ENCODE measurements around the gene GALNT1. TPM values are rescaled to one million over a fixed set of nuclear protein-coding genes. Genes with fewer than 3 reads are reported as not detected.

Gene GALNT1
- total RNA-seq, 1 donor from 2014 or later, result 270 TPM

DNA sequence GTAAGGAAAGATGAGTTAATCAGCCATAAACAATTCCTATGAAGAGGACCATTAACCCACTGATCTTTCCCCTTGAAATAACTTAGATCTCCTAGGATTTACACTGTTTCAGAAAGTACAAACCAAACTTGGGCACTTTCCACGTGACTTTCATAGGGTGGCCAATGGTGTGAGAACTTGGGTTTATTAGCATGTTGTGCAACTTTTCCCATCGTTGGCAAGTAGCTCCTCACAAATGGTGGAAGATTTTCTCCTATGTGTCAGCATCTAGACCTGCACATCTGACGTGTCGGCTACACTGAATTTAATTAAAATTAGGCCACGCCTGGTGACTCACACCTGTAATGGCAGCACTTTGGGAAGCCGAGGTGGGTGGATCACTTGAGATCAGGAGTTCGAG lies 116.3 kb downstream of the GALNT1 start:
- Mint-ChIP-seq H3K9me3 (ENCODE audit: unreplicated experiment) (no peaks in the 10 kb centered on the region), H3K27ac (ENCODE audit: unreplicated experiment) (no peak overlapping the region), H3K36me3 (ENCODE audit: unreplicated experiment) (peaks cover 33% of the 10 kb centered on the region), H3K27me3 (ENCODE audit: unreplicated experiment) (no peaks in the 10 kb centered on the region), H3K4me3 (ENCODE audit: unreplicated experiment) (no peak overlapping the region), H3K4me1 (ENCODE audit: unreplicated experiment) (peaks cover 6% of the 10 kb centered on the region)
- TF ChIP-seq, protein P1, sequence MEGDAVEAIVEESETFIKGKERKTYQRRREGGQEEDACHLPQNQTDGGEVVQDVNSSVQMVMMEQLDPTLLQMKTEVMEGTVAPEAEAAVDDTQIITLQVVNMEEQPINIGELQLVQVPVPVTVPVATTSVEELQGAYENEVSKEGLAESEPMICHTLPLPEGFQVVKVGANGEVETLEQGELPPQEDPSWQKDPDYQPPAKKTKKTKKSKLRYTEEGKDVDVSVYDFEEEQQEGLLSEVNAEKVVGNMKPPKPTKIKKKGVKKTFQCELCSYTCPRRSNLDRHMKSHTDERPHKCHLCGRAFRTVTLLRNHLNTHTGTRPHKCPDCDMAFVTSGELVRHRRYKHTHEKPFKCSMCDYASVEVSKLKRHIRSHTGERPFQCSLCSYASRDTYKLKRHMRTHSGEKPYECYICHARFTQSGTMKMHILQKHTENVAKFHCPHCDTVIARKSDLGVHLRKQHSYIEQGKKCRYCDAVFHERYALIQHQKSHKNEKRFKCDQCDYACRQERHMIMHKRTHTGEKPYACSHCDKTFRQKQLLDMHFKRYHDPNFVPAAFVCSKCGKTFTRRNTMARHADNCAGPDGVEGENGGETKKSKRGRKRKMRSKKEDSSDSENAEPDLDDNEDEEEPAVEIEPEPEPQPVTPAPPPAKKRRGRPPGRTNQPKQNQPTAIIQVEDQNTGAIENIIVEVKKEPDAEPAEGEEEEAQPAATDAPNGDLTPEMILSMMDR (IDR thresholded peaks at IDR 0.05), result no peak
- no peak for DNase-seq (ENCODE audit: extremely low spot score, unreplicated experiment)

DNA sequence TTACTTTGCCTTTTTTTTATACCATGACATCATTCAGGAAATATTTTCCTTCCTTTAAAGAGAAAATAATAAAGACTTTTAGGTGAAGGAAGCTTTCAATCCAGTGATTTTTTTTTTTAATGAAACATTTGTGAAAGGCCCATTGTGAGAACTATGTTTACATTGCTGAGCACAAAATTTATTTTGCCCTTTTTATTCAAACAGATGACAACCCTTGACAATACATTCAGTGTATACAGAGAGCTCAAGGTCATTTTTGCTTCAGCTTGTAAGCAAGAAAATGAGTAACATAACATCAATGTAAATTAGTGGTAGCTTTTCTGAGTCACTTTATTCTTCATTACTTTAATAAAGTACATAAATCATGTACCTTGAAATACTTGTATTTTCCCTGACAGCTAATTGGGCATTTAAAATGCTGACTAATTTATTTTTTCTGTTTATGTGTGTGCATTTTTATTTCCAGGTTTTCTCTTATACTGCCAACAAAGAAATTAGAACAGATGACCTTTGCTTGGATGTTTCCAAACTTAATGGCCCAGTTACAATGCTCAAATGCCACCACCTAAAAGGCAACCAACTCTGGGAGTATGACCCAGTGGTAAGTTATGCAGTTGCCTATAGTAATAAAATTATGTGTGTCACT lies 121.6 kb downstream of the GALNT1 start:
- no peaks in the 10 kb centered on the region for H3K9me3 Mint-ChIP-seq (ENCODE audit: unreplicated experiment)
- DNase-seq (ENCODE audit: extremely low spot score, unreplicated experiment), result no peak
- no peaks in the 10 kb centered on the region for H3K27me3 Mint-ChIP-seq (ENCODE audit: unreplicated experiment)
- H3K36me3 Mint-ChIP-seq (ENCODE audit: unreplicated experiment), result peaks cover 52% of the 10 kb centered on the region
- TF ChIP-seq, protein P1 (IDR thresholded peaks at IDR 0.05), result no peak
- peak overlapping the region; percentile 69 for H3K27ac Mint-ChIP-seq (ENCODE audit: unreplicated experiment)
- H3K4me1 Mint-ChIP-seq (ENCODE audit: unreplicated experiment), result peaks cover 11% of the 10 kb centered on the region
- no peak overlapping the region for H3K4me3 Mint-ChIP-seq (ENCODE audit: unreplicated experiment)

DNA sequence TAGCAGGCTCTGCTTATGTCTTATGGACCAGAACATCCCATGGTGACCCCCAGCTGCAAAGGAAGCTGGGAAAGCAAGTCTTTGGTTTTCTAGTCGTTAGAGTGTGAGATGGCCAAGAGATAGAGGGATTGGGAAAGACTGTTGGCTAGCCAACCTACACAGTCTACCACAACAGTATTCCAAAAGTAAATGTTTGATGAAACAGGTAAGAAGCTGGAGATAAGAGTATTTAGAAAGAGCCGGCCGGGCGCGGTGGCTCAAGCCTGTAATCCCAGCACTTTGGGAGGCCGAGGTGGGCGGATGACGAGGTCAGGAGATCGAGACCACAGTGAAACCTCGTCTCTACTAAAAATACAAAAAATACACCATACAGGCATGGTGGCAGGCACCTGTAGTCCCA lies 124.4 kb downstream of the GALNT1 start:
- no peak for DNase-seq (ENCODE audit: extremely low spot score, unreplicated experiment)
- peaks cover 11% of the 10 kb centered on the region for H3K4me1 Mint-ChIP-seq (ENCODE audit: unreplicated experiment)
- H3K27me3 Mint-ChIP-seq (ENCODE audit: unreplicated experiment), result no peaks in the 10 kb centered on the region
- TF ChIP-seq, protein P1 (IDR thresholded peaks at IDR 0.05), result no peak
- H3K27ac Mint-ChIP-seq (ENCODE audit: unreplicated experiment), result no peak overlapping the region
- H3K36me3 Mint-ChIP-seq (ENCODE audit: unreplicated experiment), result peaks cover 52% of the 10 kb centered on the region
- no peaks in the 10 kb centered on the region for H3K9me3 Mint-ChIP-seq (ENCODE audit: unreplicated experiment)
- H3K4me3 Mint-ChIP-seq (ENCODE audit: unreplicated experiment), result no peak overlapping the region

DNA sequence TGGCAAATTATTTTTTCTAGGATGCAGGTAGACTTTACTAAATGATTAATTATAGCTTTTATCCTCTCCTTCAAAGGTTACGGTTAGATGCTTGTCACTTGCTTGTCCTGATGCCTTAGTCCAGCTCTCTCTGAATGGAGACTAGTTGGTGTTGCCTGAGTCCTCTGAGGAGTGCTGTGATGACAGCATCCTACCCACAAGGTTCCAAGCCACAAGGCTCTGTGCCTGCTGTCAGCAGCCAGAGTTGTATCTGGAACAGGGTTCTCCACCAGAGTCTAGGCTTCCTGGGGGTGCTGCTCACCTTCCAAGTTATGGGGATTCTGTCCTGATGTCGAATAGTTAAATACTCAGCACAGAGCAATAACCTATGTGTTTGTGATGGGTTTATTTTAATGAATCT lies 125.7 kb downstream of the GALNT1 start:
- Mint-ChIP-seq H3K4me1 (ENCODE audit: unreplicated experiment) (peaks cover 11% of the 10 kb centered on the region), H3K4me3 (ENCODE audit: unreplicated experiment) (no peak overlapping the region), H3K36me3 (ENCODE audit: unreplicated experiment) (peaks cover 57% of the 10 kb centered on the region), H3K27ac (ENCODE audit: unreplicated experiment) (no peak overlapping the region), H3K9me3 (ENCODE audit: unreplicated experiment) (no peaks in the 10 kb centered on the region), H3K27me3 (ENCODE audit: unreplicated experiment) (no peaks in the 10 kb centered on the region)
- no peak for DNase-seq (ENCODE audit: extremely low spot score, unreplicated experiment)
- TF ChIP-seq, protein P1 (IDR thresholded peaks at IDR 0.05), result no peak

DNA sequence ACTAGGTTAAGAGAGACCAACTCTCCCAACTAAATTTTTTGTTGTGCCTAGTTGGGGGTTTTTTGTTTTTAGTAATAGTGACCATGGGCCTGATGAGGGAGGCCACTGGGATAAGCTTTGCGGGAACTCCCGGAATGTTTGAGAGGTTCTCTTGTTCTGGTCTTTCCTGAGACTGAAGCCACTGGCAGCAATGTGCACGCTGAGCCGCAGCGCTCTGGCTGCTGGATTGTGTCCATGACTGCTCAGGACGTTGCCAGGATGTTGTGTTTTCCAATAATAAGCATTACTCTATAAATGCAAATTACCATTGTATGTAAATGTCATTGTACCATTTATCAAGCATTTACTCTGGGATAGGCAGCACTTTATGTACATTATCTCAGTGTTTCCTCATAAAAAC lies 126.1 kb downstream of the GALNT1 start:
- Mint-ChIP-seq H3K27ac (ENCODE audit: unreplicated experiment) (no peak overlapping the region), H3K36me3 (ENCODE audit: unreplicated experiment) (peaks cover 59% of the 10 kb centered on the region), H3K4me3 (ENCODE audit: unreplicated experiment) (no peak overlapping the region), H3K9me3 (ENCODE audit: unreplicated experiment) (peaks cover under 1% of the 10 kb centered on the region), H3K4me1 (ENCODE audit: unreplicated experiment) (peaks cover 7% of the 10 kb centered on the region), H3K27me3 (ENCODE audit: unreplicated experiment) (no peaks in the 10 kb centered on the region)
- TF ChIP-seq, protein P1 (IDR thresholded peaks at IDR 0.05), result no peak
- no peak for DNase-seq (ENCODE audit: extremely low spot score, unreplicated experiment)
